HG03097 (cell line): ENCODE results near the gene SLC30A1.
"Not testable (repeated sequence)": the region's sequence is repeated elsewhere in the genome, so short reads cannot be mapped to it uniquely, and the experiment has no call there.

Experiments
- ATAC-seq: cut with Tn5 transposase; IDR thresholded peaks from one replicate; pipeline ENCODE4 v1.9.1; 2021; ENCODE audit not compliant: unreplicated experiment, low FRiP score

SLC30A1 gene

GRCh38 chr1:211578640-211579439, at the start of gene SLC30A1:
Gene SLC30A1 (minus strand): TSS chr1:211579161. CDS start chr1:211578612, 549 bp downstream.
- ATAC-seq, result peak; percentile 86

GRCh38 chr1:211628417-211628816, 49.5 kb upstream of the SLC30A1 start:
- no peak for ATAC-seq

GRCh38 chr1:211627259-211627658, 48.3 kb upstream of the SLC30A1 start:
- ATAC-seq, result no peak

- ATAC-seq, result not testable (repeated sequence)
These were observed 46.9 kb upstream of the SLC30A1 start for GRCh38 chr1:211625866-211626265.

GRCh38 chr1:211625040-211625439, 46.1 kb upstream of the SLC30A1 start:
- no peak for ATAC-seq

GRCh38 chr1:211623515-211623914, 44.6 kb upstream of the SLC30A1 start:
- ATAC-seq, result no peak

GRCh38 chr1:211621447-211622198, 42.7 kb upstream of the SLC30A1 start:
- ATAC-seq, result no peak

- ATAC-seq, result no peak
These were observed 41.1 kb upstream of the SLC30A1 start for GRCh38 chr1:211620097-211620496.

- no peak for ATAC-seq
These were observed 40.4 kb upstream of the SLC30A1 start for GRCh38 chr1:211619033-211619996.

GRCh38 chr1:211616965-211617297, 38.0 kb upstream of the SLC30A1 start:
- no peak for ATAC-seq

- no peak for ATAC-seq
These were observed 37.4 kb upstream of the SLC30A1 start for GRCh38 chr1:211616231-211616964.

- no peak for ATAC-seq
These were observed 35.7 kb upstream of the SLC30A1 start for GRCh38 chr1:211614615-211615014.

GRCh38 chr1:211613951-211614350, 35.0 kb upstream of the SLC30A1 start:
- ATAC-seq, result no peak

GRCh38 chr1:211613108-211613947, 34.4 kb upstream of the SLC30A1 start:
- no peak for ATAC-seq

- ATAC-seq, result no peak
These were observed 33.8 kb upstream of the SLC30A1 start for GRCh38 chr1:211612786-211613107.

GRCh38 chr1:211611818-211612217, 32.9 kb upstream of the SLC30A1 start:
- ATAC-seq, result no peak

- no peak for ATAC-seq
These were observed 32.0 kb upstream of the SLC30A1 start for GRCh38 chr1:211610779-211611556.

GRCh38 chr1:211609120-211610024, 30.4 kb upstream of the SLC30A1 start:
- no peak for ATAC-seq
